Aorta (tissue), 4 donors: ENCODE results near the gene ZNF44. TPM values are rescaled to one million over a fixed set of nuclear protein-coding genes. Genes with fewer than 3 reads are reported as not detected.

Experiments used
- polyA plus RNA-seq, 2 donors: library from polyadenylated mRNA; stranded (reverse); fragments of 200-250 nt; gene quantifications; one replicate each; pipeline ENCODE4 v1.2.3, GENCODE V29; 2013
- total RNA-seq, 2 donors: library from RNA; stranded (reverse); fragmentation: NEBNext Ultra II Directional; extraction: Animal tissue kit (Norgen Biotek cat#: 25700); gene quantifications; one replicate each; pipeline ENCODE4 v1.2.1, GENCODE V29; 2021
- donor health status: healthy with polysubstance abuse.
- donor health status: Bipolar disorder and iron deficiency.
- donor health status: DM: no; HTN: no; CAD: no.
- donor health status: DM: yes; HTN: yes; CAD: no.

The ZNF44 gene
- total and polyA plus RNA-seq, 4 donors, result 5.4 to 19.9 (median 11.8) TPM

Other genes with a start within 250 kb of the ZNF44 start
- under 1 TPM in 1 of 2 donors, not detected in 1; 0.45 TPM for gene ZNF878, start 241.9 kb downstream of the ZNF44 start, total RNA-seq
- gene ZNF878, start 241.9 kb downstream of the ZNF44 start, polyA plus RNA-seq, result not detected
- gene ZNF844, start 230.2 kb downstream of the ZNF44 start, total RNA-seq, result 10 to 100 TPM in 1 of 2 donors, 1 to 10 TPM in 1; 7.8 to 14.3 TPM
- gene ZNF844, start 230.2 kb downstream of the ZNF44 start, polyA plus RNA-seq, result 1 to 10 TPM; 2.3 to 3.9 TPM
- gene ZNF20, start 154.5 kb downstream of the ZNF44 start, total RNA-seq, result 1 to 10 TPM; 3.8 to 6.8 TPM
- gene ZNF20, start 154.5 kb downstream of the ZNF44 start, polyA plus RNA-seq, result 1 to 10 TPM; 1.9 to 5.1 TPM
- 10 to 100 TPM in 1 of 2 donors, 1 to 10 TPM in 1; 5.1 to 11.0 TPM for gene ZNF625, start 138.1 kb downstream of the ZNF44 start, total RNA-seq
- gene ZNF625, start 138.1 kb downstream of the ZNF44 start, polyA plus RNA-seq, result 1 to 10 TPM; 2.3 to 2.4 TPM
- 10 to 100 TPM; 11.4 to 14.1 TPM for gene ZNF136, start 131.8 kb downstream of the ZNF44 start, total RNA-seq
- 1 to 10 TPM; 3.3 to 4.6 TPM for gene ZNF136, start 131.8 kb downstream of the ZNF44 start, polyA plus RNA-seq
- 1 to 10 TPM; 2.5 to 5.4 TPM for gene ZNF563, start 38.8 kb upstream of the ZNF44 start, total RNA-seq
- 1 to 10 TPM; 1.9 to 2.3 TPM for gene ZNF563, start 38.8 kb upstream of the ZNF44 start, polyA plus RNA-seq
- gene ZNF442, start 70.8 kb upstream of the ZNF44 start, total RNA-seq, result 1 to 10 TPM; 3.6 to 4.5 TPM
- gene ZNF442, start 70.8 kb upstream of the ZNF44 start, polyA plus RNA-seq, result 1 to 10 TPM in 1 of 2 donors, under 1 TPM in 1; 0.67 to 2.1 TPM
- 1 to 10 TPM; 5.3 to 7.6 TPM for gene ZNF799, start 106.4 kb upstream of the ZNF44 start, total RNA-seq
- 1 to 10 TPM; 2.4 to 3.9 TPM for gene ZNF799, start 106.4 kb upstream of the ZNF44 start, polyA plus RNA-seq
- 1 to 10 TPM; 3.8 to 5.5 TPM for gene ZNF443, start 146.1 kb upstream of the ZNF44 start, total RNA-seq
- 1 to 10 TPM; 1.6 to 2.3 TPM for gene ZNF443, start 146.1 kb upstream of the ZNF44 start, polyA plus RNA-seq
- gene ZNF709, start 189.9 kb upstream of the ZNF44 start, total RNA-seq, result 1 to 10 TPM; 5.1 to 5.8 TPM
- gene ZNF709, start 189.9 kb upstream of the ZNF44 start, polyA plus RNA-seq, result 1 to 10 TPM in 1 of 2 donors, not detected in 1; 1.2 TPM